HG02642 (cell line): ENCODE measurements around the gene ZNF547.
"Not testable (repeated sequence)": the region's sequence is repeated elsewhere in the genome, so short reads cannot be mapped to it uniquely, and the experiment has no call there.

Source experiments
- ATAC-seq: cut with Tn5 transposase; IDR thresholded peaks from one replicate; pipeline ENCODE4 v1.9.1; 2021; ENCODE audit warnings: mild to moderate bottlenecking; ENCODE audit not compliant: unreplicated experiment, poor library complexity

Gene ZNF547

DNA sequence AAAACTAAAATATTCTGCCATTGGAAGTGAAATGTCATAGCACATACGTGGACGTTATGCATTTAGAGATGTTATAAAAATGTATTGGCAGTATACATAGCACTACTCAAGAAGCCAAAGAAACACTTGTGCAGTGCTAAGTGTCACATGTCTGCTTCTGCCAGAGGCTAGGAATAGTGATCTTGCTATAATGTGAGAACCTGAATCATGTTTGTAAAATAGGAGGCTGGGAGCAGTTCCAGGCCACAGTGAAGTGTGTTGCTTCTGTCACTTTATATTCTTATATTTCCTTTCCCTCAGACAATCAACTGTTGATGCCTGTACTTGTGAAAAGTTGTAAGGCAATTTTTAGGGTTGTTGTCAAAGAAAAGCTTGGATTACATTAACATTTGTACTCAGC, 3.4 kb downstream of the ZNF547 start:
- ATAC-seq, result no peak

DNA sequence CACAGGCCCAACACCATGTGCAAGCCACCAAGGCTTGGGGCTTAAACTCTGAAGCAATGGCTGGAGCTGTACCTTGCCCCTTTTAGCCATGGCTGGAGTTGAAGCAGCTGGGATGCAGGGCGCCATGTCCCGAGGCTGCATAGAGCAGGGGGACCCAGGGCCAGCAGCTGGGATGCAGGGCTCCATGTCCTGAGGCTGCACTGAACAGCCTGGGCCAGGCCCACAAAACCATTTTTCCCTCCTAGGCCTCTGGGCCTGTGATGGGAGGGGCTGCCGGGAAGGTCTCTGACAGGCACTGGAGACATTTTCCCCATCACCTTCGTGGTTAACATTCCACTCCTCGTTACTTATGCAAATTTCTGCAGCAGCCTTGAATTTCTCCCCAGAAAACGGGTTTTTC, 10.8 kb downstream of the ZNF547 start:
- ATAC-seq, result no peak

DNA sequence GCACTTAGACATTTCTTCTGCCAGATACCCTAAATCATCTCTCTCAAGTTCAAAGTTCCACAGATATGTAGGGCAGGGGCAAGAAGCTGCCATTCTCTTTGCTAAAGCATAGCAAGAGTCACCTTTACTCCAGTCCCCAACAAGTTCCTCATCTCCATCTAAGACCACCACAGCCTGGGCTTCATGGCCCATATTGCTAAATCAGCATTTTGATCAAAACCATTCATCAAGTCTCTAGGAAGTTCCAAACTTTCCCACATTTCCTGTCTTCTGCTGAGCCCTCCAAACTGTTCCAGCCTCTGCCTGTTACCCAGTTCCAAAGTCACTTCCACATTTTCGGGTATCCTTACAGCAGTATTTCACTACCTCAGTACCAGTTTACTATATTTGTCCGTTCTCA, 11.3 kb downstream of the ZNF547 start:
- not testable (repeated sequence) for ATAC-seq

DNA sequence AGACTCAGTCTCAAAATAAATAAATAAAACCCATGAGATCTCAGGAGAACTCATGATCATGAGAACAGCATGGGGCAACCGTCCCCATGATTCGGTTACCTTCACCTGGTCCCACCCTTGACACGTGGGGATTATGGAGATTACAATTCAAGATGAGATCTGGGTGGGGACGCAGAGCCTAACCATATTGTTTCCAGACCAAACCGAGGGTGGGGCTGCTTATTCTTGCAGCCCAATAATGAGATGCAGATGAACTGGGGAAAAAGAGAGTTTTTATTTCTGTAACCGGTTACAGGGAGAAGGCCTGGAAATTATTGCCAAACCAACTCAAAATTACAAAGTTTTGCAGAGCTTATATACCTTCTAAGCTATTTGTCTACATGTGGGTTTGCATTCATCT, 12.8 kb downstream of the ZNF547 start:
- no peak for ATAC-seq

DNA sequence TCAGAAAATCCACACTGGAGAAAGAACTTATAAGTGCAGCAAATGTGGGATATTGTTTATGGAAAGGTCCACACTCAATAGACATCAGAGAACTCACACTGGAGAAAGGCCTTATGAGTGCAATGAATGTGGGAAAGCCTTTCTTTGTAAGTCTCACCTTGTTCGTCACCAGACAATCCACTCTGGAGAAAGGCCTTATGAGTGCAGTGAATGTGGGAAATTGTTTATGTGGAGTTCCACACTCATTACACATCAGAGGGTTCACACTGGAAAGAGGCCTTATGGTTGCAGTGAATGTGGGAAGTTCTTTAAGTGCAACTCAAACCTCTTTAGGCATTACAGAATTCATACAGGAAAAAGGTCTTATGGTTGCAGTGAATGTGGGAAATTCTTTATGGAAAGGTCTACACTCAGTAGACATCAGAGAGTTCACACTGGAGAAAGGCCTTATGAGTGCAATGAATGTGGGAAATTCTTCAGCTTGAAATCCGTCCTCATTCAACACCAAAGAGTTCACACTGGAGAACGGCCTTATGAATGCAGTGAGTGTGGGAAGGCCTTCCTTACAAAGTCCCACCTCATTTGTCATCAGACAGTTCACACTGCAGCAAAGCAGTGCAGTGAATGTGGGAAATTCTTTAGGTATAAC, 14.3 kb downstream of the ZNF547 start:
- no peak for ATAC-seq

DNA sequence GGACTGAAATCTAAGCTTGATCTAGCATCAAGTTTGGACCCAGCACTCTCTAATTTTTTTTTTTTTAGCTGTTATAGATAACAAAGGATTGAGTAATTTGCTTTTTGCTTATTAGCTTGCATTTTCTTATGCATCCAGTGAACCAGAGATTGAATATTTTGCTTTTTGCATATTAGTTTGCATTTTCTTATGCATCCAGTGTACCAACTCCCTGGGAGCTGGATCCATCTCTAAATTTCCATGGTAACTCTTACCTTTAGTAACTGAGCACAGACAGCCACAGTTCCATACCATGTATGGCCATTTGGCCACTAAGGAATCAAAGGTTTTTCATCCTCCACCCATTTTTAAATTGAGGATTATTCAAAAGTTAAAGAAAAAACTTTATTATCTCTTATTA, 17.6 kb downstream of the ZNF547 start:
- ATAC-seq, result no peak

DNA sequence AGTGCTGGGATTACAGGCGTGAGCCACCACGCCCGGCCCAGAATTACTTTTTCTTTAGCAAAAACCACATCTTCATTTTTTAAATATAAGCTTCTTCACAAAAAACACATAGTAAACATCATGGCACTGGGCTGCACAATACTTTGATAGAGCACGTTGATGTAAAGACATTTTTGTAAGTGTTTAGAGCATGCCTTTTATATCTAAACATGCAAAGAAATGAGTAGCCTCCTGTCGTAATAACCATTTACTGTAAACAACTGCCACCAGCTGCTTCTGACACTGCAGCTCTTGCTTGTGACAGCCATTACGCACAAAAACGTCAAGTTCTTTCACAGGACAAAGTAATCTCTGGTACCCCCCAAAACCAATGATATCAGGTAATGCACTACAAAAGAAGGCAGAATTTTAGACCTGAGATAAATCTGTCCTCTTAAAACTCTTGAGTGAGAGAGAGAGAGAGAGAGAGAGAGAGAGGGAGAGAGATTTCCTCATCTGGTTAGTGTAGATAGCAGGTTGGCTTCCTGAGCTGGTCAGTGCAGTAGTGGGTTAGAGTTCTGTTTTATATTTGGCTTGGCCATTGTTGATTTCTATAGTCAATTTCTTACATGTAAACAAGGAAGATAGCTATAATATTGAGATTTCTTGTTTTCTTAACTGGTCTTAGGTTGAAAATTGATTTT, 19.6 kb downstream of the ZNF547 start:
- no peak for ATAC-seq

DNA sequence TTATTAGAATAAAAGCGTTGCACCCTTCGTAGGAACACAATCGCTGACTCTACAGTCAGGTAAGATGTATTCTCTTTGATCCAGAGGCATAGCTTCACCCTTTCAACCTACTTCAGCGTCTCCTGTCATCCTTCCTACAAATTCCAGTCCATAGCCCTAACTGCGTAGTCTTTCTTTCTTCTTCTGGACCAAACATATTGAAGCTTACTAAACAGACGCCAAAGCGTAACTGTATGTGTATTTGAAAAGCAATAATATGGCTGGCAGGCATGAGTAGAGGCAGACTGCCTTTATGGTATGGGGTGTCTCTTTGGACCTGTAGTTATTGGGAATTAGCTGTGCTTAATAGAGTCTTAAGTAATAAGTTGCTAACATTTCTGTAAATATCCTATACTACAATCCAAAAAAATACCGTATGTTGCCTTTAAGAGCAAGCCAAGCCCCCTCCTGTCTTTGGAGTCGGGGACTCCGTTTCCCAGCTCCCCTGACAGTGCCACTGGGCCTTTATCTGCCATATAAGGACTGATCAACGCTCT, 25.9 kb downstream of the ZNF547 start:
- ATAC-seq, result no peak

DNA sequence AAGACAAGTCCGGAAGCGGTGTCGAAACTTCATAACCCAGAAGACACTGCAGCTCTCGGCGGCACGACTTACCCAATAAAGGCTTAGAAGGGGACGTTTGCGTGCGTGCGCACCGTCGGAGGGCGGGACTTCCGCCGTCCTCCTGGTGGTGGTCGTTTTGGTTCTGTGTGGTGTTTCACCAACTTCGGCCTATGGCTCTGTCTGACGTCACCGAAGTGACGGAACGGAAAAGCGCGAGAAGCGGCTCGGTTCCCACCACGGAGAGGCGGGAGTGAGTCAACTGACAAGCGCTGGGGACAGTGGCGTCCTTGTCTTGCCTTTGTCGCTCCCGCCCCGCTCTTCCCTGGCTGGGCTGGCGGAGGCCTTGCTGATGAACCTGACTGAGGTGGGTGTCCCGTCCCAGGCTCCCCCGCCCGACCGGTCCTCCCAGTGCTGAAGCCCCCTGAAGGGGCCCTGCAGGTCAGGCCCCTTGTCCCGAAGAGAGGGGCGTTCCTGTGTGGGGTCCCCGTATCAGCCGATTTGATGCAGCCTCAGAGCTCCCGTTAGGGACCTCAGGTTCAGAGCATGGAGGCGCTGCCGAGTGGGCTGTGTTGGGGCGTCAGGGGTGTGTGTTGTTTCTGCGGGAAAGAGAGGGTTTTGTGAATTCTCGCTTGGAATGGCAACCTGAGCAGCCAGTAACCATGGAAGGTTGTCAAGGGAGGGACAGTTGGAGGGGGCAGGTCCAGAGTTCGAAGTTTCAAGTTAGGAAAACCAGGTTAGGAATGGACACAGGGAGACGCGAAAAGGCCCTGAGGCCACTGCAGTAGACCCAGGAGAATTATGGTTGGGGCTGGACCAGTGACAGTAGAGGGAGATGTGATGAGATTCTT, 26.6 kb downstream of the ZNF547 start, which contains the start of gene ZNF548:
ZNF548 (plus strand) TSS at position 125 of the 869 bp plus-strand sequence; CDS start at position 371, 246 bp downstream.
- peak; percentile 98 for ATAC-seq

DNA sequence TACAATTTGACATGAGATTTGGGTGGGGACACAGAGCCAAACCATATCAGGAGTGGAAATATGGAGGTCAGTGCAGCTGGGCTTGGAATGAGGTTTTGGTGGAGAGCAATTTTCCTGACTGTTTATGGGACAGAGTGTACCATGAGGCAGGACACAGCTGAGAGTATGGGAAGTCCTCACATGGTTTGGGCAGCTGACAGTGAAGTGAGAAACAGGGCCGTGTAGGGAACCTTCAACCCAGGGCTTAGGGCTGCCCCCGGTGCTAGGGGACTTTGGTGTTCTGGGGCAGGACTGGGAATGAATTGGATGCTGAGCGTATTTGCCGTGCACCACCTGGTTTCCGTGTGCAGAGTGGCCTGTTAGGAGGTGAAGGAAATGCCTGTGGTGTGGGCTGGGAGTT, 32.4 kb downstream of the ZNF547 start:
- no peak for ATAC-seq

DNA sequence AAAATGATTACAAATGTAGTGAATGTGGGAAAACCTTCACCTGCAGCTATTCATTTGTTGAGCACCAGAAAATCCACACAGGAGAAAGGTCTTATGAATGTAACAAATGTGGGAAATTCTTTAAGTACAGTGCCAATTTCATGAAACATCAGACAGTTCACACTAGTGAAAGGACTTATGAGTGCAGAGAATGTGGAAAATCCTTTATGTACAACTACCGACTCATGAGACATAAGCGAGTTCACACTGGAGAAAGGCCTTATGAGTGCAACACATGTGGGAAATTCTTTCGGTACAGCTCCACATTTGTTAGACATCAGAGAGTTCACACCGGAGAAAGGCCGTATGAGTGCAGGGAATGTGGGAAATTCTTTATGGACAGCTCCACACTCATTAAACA, 35.5 kb downstream of the ZNF547 start:
- ATAC-seq, result no peak

DNA sequence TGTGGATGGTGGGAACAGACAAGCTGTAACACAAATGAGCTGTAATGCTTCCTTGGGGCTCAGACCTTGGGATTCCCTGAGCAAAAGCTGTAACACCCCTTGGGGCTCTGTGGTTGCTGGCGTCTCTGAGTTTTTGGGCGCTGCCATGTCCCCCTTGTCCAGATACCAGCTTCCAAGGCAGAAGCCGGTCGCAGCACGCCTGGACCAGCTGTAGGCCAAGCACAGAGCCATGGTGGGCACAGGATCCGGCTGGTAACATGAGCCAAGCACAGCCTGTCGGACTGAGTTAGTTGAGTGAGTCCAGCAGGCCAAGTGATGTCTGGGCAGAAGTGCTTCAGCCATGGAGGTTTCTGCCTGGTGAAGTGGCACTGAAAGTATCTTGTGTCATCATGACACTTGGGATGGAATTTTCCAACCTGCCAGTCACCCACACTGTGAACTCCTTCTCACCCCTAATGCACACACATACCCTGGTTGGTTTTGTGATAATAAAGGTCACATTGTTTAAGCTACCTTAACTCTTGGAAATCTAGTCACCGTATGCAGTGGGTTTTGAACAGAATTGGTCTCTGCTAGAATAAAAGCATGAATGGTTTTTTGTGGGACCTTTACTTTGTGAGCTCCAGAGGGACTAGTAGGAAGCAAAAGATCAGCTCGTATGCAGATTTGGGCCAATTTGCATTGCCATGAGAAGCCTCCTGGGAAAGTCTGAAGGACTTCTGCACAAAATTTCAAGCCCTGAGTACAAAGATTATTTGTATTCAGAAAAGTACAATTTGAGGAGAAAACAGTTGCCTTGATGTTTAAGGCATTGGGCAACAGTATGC, 40.6 kb downstream of the ZNF547 start:
- no peak for ATAC-seq

DNA sequence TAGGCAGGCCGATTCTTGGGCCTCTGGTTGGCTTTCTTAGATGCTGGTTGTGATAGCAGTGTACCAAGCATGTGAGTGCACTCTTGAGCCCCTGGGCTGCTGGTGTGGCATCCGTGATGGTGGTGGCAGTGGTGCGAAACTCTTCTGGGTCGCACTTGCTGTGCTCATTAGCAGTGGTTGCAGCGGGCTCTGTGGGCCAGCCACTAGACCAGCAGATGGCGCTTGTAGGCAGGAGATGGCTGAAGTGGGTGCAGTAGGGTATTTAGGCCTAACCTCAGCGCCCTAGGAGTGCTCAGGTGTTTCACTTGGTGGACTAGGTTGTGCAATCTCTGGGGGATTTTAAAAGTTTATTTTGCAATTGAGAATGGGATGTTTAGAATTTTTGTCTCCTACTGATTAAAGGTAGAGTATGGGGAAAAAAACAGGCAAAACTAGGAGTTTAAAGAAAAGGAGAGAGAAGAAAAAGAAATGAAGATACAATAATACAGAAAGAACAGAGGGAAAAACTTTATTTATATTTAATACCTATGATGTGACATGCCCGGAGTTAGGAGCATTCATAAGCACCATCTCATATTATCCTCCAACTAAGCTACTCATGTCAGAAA, 43.3 kb downstream of the ZNF547 start:
- ATAC-seq, result no peak

DNA sequence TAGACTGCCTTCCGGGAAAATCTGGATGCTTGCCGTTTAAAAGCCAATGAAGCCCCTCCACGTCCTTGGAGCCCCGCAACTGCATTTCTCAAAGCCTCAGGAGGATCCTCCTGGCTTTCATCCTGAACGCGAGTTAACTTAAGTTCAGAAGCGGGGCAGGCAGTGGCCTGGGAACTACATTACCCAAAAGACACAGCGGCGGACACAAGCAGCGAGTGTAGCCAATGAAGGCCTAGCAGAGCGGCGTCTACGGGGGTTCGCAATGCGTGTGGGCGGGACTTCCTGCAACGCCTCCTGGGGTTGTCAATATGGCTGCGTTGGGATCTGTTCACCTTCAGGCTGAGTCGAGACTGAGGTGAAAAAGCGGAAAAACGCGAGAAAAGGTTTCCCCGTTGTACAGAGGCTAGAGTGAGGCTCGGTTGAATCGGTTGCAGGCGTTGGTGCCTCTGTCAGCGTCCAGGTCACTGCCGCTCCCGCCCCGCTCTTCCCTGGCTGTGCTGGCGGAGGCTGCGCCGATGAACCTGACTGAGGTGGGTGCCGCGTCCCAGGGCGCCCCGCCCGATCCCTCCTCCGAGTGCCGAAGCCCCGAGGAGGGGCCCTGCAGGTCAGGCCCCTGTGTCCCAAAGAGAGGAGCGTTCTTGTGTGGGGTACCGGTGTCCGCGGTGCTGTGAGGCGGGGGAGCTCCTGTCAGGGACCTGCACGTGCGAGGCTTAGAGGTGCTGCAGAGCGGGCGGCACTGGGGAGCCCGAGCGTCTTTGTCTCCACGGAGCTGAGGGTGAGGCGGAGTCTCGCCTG, 47.7 kb downstream of the ZNF547 start, which contains the start of gene ZNF17:
ZNF17 (plus strand) TSS at position 285 of the 795 bp plus-strand sequence. CDS start 2,455 bp downstream, outside the sequence.
- peak; percentile 99 for ATAC-seq

DNA sequence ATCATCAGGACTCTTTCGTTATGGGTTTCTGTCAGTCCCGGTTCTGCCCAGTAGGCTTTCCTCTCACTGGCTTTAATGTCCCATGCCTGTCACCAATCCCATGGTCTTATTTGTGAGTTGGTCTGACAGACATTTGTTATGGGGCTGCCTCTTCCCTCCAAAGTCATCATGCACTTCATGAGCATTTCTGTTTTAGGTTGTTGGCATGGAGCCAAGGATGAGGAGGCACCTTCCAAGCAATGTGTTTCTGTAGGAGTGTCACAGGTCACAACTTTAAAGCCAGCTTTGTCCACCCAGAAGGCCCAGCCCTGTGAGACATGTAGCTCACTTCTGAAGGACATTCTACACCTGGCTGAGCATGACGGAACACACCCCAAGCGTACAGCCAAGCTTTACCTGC, 56.1 kb downstream of the ZNF547 start:
- no peak for ATAC-seq

DNA sequence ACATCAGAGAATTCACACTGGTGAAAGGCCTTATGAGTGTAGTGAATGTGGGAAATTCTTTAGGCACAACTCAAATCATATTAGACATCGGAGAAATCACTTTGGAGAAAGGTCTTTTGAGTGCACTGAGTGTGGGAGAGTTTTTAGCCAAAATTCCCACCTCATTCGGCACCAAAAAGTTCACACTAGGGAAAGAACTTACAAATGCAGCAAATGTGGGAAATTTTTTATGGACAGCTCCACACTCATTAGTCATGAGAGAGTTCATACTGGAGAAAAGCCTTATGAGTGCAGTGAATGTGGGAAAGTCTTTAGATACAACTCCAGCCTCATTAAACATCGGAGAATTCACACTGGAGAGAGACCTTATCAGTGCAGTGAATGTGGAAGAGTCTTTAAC, 57.7 kb downstream of the ZNF547 start:
- ATAC-seq, result no peak
